SK-N-SH (cell line): ENCODE measurements around the gene SLC22A4. TPM values are rescaled to one million over a fixed set of nuclear protein-coding genes. Genes with fewer than 3 reads are reported as not detected.

Experiments used
- CHD2 ChIP-seq: fragments of 150-350 bp; IDR thresholded peaks from 2 replicates; pipeline ENCODE4 v1.6.1; 2018; ENCODE audit warnings: low read length; ENCODE audit not compliant: partially characterized antibody
- CTCF ChIP-seq: fragments of 200-600 bp; sonication (generic); IDR thresholded peaks from 2 replicates; pipeline ENCODE4 v1.6.1; 2017; ENCODE audit warnings: antibody characterized with exemption, mild to moderate bottlenecking, moderate library complexity
- EZH2phosphoT487 ChIP-seq: fragments of 200-600 bp; sonication (generic); IDR thresholded peaks from 2 replicates; pipeline ENCODE4 v1.6.1; 2017; ENCODE audit warnings: low read depth, mixed run types, mild to moderate bottlenecking, antibody characterized with exemption, moderate library complexity, borderline replicate concordance
- FOXJ3 ChIP-seq: sonication (generic); formaldehyde crosslinking; IDR thresholded peaks from 2 replicates; pipeline ENCODE4 v1.5.1; 2020; ENCODE audit warnings: mild to moderate bottlenecking, missing genetic modification reagents
- MEF2A ChIP-seq: IDR thresholded peaks from 2 replicates; pipeline ENCODE4 v1.4.0; 2012; ENCODE audit warnings: low read depth, borderline replicate concordance
- MXI1 ChIP-seq: IDR thresholded peaks from 2 replicates; pipeline ENCODE4 v1.6.1; 2012; ENCODE audit warnings: mild to moderate bottlenecking, low read depth, low read length, improper control_type of control experiment
- NFIC ChIP-seq: IDR thresholded peaks from 2 replicates; pipeline ENCODE4 v1.4.0; 2012; ENCODE audit warnings: borderline replicate concordance
- PBX3 ChIP-seq: IDR thresholded peaks from 2 replicates; pipeline ENCODE4; 2012
- POLR2AphosphoS5 ChIP-seq: IDR thresholded peaks from 2 replicates; pipeline ENCODE4 v1.6.1; 2012; ENCODE audit warnings: low read depth, low read length
- RAD21 ChIP-seq: IDR thresholded peaks from 2 replicates; pipeline ENCODE4 v1.6.1; 2012; ENCODE audit warnings: mild to moderate bottlenecking, low read length
- RXRA ChIP-seq: IDR thresholded peaks from 2 replicates; pipeline ENCODE4 v1.4.0; 2012; ENCODE audit warnings: low read depth, mild to moderate bottlenecking, borderline replicate concordance
- SIN3A ChIP-seq: IDR thresholded peaks from 2 replicates; pipeline ENCODE4 v1.6.1; 2012; ENCODE audit warnings: low read depth, mild to moderate bottlenecking, low read length, moderate library complexity, borderline replicate concordance
- SMC3 ChIP-seq: IDR thresholded peaks from 2 replicates; pipeline ENCODE4 v1.6.1; 2012; ENCODE audit warnings: low read depth, low read length, improper control_type of control experiment
- TCF12 ChIP-seq: IDR thresholded peaks from 2 replicates; pipeline ENCODE4 v1.4.0; 2012
- USF2 ChIP-seq: fragments of 150-350 bp; IDR thresholded peaks from 2 replicates; pipeline ENCODE4 v1.6.1; 2017; ENCODE audit warnings: antibody characterized with exemption, low read length, low read depth, borderline replicate concordance
- YY1 ChIP-seq: IDR thresholded peaks from 2 replicates; pipeline ENCODE4 v1.4.0; 2012; ENCODE audit warnings: low read depth, mild to moderate bottlenecking
- polyA plus RNA-seq, 3 experiments: library from polyadenylated mRNA; depleted of rRNA; stranded (reverse); fragments of >200 nt; gene quantifications; 2 replicates each; pipeline ENCODE4 v1.2.3, GENCODE V29; 2012
- TF ChIP-seq, protein P1 (sequence below): fragments of 150-350 bp; IDR thresholded peaks from 2 replicates; pipeline ENCODE4 v1.6.1; 2016; ENCODE audit warnings: mild to moderate bottlenecking, low read depth, low read length

Gene SLC22A4
- polyA plus RNA-seq, 1 of the 3 experiments (the other 2 are of a cell fraction) = 3.3 TPM

GRCh38 chr5:132259069-132259851, 34.9 kb upstream of the SLC22A4 start (continued):
- TF ChIP-seq YY1 (no peak), SMC3 (no peak), RXRA (no peak), MEF2A (no peak), CTCF (no peak), RAD21 (no peak), MXI1 (peak; percentile 97), TCF12 (peak; percentile 95), SIN3A (peak; percentile 97), USF2 (no peak), EZH2phosphoT487 (no peak), PBX3 (peak; percentile 37; the same call in 1 of the 2 replicates), POLR2AphosphoS5 (peak; percentile 66; the same call in 1 of the 2 replicates), CHD2 (peak; percentile 28), NFIC (0 out of 2 replicates have a peak, but pooled peaks have one; percentile 11), FOXJ3 (CRISPR knock-in tag) (peak; percentile 78; the same call in 1 of the 2 replicates)
- TF ChIP-seq, protein P1, sequence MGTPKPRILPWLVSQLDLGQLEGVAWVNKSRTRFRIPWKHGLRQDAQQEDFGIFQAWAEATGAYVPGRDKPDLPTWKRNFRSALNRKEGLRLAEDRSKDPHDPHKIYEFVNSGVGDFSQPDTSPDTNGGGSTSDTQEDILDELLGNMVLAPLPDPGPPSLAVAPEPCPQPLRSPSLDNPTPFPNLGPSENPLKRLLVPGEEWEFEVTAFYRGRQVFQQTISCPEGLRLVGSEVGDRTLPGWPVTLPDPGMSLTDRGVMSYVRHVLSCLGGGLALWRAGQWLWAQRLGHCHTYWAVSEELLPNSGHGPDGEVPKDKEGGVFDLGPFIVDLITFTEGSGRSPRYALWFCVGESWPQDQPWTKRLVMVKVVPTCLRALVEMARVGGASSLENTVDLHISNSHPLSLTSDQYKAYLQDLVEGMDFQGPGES = no peak
